SKM-1 (cell line): Measurements from ENCODE around the gene BLVRA.
"Not testable (repeated sequence)": the region's sequence is repeated elsewhere in the genome, so short reads cannot be mapped to it uniquely, and the experiment has no call there.

ENCODE experiments used
- DNase-seq: peaks from one replicate; lab custom pipeline; 2025; ENCODE audit not compliant: unreplicated experiment; lab: John Stamatoyannopoulos, UW

BLVRA gene

DNA sequence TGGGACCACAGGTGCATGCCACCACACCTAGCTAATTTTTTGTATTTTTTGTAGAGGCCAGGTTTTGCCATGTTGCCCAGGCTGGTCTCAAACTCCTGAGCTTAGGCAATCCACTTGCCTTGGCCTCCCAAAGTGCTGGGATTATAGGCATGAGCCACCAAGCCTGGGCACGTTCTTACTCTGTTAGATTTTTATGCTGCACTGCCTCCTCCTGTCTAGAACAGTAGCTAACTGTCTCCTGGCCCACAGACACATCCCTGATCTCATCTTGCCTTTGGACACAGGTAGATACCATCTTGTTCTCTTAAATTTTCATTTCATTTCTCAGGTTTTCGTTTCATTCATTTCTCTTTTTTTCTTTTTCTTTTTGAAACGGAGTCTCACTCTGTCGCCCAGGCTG, 41.1 kb downstream of the BLVRA start:
- no peak for DNase-seq

DNA sequence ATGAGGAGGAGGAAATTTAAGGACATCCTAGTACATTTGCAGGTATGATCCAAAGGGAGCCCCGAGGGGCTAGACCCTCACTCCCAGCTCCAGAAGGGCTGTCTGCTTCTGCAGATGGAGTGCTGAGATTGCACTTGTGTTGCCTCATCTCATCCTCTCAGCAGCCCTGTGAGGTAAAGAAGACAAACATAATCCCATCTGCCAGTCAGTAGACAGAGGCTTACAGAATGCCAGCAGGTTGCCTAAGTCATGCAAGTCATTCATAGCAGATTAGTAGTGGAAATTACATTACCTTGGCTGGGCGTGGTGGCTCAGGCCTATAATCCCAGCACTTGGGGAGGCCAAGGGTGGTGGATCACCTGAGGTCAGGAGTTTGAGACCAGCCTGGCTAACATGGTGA, 45.4 kb downstream of the BLVRA start:
- no peak for DNase-seq

DNA sequence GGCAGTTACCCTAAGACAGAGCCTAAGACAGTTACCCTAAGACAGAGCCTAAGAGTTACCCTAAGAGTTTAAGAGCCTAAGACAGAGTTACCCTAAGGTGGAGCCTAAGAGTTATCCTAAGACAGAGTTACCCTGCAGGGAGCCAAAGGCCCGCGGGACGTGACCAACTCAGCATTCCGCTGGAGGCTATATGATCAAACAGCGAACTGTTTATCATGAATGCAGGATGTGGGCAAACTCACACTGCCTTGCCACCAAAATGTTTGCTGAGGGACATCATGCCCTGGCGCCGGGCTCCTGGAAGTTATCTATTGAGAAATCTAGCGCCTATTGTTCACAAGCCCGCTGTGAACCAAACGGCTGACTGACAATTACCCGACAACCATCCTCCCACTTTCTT, 49.9 kb downstream of the BLVRA start:
- no peak for DNase-seq

DNA sequence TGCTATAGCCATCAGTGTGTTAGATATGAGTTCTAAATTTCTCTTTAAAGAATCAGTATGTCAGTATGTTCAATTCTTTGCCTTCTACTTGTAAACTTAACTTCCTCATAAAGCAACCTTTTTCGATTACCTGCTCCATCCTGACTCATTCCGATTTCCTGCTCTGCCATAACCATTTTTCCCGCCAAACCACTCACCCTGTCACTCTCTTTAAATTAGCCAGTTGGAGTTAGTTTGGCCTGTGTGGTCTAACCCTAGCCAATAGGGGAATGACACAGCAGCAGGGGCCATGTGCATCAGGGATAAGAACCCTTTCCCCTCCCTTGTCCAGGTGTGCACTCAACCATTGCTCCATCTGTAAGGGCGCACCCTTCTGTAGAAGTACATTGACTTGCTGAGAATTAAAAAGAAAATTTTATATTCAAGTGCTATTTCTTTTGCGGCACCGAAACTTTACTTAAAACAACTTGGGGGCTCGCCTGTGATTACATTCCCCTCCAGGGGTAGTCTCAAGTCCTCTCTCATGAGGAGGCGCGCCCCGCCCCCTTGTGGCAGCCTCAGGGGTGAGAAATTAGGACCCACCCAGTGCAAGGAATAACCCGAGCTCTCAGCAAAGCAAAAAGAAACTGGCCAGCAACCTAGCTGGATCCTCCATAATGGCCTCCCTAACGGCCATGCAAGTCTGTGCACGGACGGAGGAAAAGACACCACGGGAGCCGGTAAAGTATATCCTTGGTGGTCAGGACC, 51.9 kb downstream of the BLVRA start:
- not testable (repeated sequence) for DNase-seq

DNA sequence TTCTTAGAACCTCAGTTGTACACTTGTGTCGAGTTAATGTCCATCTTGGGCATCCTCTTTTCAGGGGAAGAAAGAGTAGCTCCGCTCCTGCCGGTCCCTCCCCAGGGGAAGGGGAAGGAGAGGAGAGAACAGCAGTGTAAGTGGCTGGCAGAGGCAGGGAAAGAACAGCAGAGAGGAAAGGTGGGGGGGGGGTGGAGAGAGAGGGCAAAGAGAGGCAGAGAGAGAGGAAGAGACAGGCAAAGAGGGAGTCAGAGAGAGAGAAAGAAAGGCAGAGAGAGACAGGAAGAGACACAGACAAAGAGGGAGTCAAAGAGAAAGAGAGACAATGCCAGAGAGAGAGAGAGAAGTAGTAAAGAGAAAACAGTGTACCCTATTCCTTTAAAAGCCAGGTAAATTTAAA, 56.9 kb downstream of the BLVRA start:
- no peak for DNase-seq

DNA sequence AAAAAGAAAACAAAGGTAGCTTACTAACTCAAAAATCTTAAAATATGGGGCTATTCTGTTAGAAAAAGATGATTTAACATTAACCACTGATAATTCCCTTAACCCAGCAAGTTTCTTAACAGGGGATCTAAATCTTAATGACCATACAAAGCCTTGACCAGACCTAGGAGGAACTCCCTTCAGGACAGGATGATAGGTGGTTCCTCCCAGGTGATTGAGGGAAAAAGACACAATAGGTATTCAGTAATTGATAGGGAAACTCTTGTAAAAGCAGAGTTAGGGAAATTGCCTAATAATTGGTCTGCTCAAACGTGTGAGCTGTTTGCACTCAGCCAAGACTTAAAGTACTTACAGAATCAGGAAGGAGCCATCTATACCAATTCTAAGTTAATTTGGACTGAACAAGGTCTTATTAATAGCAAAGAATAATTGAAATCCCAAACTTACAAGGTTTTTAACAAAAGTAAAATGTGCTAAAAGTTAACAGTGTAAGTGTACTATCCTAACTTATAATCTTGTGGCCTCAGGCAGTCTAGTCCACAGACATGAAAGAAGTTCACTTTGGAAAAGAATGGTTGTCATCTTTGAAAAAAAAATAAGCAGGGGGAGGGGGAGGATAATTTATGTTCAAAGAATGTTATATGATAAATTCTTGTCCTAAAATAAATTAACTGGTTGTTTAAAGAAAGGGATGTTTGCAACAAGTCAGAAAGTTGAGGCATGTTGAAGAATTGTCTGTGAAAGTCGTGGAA, 57.7 kb downstream of the BLVRA start:
- DNase-seq: not testable (repeated sequence)

DNA sequence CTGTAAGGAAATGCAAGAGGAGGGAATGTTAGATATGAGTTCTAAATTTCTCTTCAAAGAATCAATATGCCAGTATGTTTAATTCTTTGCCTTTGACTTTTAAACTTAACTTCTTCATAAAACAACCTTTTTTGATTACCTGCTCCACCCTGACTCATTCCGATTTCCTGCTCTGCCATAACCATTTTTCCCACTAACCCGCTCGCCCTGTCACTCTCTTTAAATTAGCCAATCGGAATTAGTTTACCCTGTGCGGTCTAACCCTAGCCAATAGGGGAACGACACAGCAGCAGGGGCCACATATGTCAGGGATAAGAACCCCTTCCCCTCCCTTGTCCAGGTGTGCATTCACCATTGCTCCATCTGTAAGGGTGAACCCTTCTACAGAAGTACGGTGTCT, 64.9 kb downstream of the BLVRA start:
- DNase-seq: not testable (repeated sequence)

DNA sequence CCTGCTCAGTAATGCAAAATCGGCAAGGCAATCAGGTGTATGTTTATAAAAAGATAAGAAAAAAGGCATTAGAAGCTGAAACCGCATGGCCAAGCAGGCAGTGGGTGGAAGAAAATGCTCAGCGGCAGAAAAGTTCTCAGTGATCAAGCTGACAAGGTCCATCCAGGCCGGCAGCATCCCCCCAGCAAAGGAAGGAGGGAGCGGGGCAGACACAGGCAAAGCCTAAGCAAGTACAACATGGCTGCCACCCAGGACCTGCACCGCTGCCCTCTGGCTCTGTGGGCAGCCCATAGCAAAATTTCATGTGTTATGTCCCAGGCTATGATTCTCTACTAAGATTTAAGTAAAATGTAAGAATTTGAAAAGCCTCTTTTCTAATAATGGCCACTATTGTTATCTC, 65.5 kb downstream of the BLVRA start:
- DNase-seq: no peak

DNA sequence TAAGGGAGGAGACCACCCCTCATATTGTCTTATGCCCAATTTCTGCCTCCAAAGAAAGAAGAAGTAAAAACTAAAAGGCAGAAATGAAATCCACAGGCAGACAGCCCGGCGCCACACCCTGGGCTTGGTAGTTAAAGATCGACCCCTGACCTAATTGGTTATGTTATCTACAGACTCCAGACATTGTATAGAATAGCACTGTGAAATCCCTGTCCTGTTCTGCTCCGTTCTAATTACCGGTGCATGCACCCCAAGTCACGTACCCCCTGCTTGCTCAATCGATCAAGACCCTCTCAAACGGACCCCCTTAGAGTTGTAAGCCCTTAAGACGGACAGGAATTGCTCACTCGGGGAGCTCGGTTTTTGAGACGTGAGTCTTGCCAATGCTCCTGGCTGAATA, 66.0 kb downstream of the BLVRA start:
- not testable (repeated sequence) for DNase-seq

DNA sequence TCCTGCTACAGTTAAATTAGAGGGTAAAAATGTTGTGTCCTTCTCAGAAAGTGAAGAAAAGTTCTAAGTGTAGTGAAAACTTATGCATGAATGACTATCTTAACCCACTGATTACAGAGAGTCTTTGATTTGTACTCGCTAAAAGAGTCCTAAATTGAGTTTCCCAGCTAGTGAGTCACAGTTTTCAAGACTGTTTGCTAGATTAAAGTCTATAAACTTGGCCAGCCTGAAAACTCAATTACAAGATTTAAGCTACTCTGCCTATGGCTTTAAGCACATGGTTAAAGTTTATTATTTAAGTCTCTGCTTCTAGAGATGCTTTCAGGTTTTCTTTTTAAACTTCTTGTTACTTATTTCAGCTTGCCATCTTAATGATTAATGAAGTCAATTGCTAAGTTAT, 66.5 kb downstream of the BLVRA start:
- DNase-seq: no peak

DNA sequence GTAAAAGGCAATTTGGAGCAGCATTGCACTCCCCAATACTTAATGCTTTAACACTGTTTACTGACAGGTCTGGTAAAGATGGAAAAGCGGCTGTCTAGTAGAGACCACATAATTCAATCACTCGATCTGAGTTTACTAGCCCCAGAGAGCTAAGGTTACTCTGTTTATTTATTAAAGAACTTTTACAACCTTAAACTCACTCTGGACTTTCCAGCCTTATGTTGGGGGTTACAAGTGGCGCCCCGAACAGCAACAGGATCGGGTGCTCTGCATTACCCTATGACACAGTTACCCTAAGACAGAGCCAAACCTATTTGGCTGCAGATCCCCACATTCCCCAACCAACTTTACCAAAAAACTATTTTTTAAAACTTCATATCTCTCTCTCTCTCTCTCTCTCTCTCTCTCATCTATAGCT, 66.9 kb downstream of the BLVRA start:
- no peak for DNase-seq

DNA sequence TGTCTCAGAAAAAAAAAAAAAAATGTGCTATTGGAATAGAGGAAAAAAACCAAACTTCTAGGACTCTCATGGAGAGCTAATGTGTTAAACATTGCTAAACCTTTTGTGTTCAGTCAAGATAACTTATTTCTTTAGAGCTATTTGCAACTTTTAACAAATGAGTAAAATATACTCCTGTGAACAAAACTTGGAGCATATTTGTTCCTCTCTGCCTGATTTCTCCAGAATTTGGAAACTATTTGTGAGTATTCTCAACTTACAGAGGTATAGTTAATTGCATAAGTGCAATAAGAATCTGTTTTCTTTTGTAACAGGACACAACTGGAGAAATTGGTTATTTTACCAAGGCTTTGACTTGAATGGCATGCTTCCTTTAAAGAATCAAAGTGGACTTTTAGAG, 72.4 kb downstream of the BLVRA start:
- not testable (repeated sequence) for DNase-seq

DNA sequence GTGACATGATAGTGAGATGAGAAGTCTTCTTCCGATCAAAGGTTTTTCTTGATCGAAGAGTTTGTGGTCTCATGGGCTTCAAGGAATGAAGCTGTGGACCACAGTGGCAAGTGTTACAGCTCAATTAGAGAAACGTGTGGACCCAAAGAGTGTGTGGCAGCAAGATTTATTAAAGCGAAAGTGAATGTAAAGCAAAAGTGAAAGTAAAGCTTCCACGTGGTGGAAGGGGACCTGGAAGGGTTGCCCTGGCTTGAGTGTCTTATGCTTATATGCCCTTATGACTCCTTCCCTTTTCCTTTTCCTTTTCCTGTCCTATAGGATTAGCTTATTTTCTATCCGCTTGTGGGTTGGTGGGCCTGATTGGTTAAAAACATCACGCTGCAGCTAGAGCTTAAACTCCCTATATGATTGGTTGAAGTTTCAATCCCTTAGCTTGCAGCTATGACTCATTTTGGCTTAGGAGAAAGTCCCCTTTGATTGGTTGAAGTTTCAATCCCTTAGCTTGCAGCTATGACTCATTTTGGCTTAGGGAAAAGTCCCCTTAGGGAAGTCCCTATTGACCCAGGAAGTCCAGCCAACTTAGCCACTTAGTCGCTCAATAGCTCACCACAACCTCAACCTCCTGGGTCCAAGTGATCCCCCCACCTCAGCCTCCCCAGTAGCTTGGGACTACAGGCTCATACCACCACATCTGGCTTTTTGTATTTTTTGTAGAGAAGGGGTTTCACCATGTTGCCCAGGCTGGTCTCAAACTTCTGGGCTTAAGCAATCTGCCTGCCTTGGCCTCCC, 76.2 kb downstream of the BLVRA start:
- no peak for DNase-seq

DNA sequence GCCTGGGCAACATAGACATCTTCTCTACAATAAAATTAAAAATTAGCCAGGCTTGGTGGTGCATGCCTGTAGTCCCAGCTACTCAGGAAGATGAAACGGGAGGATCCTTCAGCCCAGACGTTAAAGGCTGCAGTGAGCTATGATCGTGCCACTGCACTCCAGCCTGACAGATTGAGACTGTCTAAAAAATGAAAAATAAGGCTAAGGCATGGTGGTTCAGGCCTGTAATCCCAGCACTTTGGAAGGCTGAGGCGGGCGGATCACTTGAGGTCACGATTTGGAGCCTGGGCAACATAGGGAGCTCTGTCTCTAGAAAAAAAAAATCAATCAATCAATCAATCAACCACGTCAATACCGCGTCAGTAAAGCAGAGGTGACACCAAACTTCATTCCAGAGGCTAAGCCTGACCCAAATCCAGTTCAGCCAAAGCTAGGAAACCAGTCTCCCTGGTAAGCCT, 79.8 kb downstream of the BLVRA start:
- no peak for DNase-seq

DNA sequence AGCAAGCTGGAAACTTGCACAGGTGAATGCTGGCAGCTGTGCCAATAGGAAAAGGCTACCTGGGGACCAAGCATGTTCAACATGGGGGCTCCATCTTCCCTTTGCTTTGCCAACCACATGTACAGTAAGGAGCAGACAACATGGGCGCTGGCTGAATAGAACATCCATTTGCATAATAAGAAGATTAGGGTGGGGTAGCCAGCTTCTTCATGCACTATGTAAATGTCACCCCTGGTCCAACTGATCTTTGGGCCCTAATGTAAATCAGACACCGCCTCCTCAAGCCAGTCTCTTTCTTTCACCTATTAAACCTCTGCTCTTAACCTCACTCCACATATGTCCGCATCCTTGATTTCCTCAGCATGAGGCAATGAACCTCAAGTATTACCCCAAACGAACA, 84.8 kb downstream of the BLVRA start:
- DNase-seq: no peak

DNA sequence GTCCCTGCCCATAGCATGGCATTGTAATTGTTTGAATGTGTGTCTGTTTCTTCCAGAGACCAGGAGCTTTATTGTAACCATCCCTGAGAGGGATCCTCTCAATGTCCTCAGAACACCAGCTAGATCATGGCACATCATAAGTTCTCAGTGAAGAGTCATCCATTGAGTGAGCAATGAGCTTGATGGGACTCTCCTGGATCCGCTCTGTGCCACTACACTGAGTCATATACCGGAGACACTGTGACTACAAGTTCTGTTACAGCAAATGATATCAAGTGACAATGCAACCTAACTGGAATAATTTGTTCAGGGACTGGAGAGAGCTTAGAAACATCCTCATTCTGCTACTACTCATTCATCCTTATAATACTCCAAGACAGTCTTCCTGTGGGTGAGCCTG, 85.8 kb downstream of the BLVRA start:
- no peak for DNase-seq

DNA sequence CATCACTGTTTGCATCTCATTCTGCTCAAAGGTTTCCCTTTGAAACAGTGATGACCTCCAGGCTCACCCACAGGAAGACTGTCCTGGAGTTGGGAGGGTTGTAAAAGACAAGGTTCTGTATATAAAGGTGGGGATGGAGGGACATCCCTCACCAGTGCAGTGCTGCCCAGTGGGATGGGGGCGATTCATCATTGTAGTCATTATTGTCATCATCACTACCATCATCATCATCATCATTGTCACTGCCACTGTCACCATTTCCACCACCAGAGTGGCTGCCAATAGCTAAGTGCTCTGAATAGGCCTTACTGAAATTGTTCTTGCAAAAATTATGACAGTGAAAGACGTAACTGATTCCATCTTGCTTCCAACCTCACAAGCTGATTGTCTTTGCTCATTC, 86.2 kb downstream of the BLVRA start:
- DNase-seq: no peak

DNA sequence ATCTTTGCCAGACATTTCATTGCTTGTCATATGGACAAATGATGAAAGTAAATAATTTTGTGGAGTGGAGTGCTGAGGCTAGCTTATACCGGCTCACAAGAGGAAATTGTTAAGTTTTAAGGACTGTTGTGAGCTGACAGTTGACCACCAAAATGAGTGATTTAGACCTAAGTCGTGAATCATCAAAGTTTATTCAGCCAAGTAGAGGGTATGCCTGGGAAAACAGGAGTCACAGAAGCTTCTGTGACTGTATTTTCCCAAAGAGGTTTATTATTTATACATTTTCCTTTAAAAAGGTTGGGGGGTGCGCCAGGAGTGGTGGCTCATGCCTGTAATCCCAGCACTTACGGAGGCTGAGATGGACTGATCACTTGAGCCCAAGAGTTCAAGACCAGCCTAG, 89.0 kb downstream of the BLVRA start:
- DNase-seq: no peak

DNA sequence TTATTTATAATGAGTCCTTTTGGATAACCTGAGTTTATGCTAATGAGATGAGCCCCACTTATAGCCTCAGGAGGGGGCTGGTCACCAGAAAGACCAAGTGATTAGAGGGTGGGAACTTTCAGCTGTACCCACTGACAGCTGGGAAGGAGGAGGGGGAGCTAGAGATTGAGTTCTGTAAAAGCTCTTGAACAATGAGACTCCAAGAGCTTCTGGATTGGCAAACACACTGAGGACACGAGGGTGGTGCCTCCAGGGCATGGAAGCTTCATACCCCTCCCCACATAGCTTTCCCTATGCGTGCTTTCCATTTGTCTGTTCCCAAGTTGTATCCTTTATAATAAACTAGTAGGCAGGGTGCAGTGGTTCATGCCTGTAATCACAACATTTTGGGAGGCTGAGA, 90.6 kb downstream of the BLVRA start:
- DNase-seq: no peak

DNA sequence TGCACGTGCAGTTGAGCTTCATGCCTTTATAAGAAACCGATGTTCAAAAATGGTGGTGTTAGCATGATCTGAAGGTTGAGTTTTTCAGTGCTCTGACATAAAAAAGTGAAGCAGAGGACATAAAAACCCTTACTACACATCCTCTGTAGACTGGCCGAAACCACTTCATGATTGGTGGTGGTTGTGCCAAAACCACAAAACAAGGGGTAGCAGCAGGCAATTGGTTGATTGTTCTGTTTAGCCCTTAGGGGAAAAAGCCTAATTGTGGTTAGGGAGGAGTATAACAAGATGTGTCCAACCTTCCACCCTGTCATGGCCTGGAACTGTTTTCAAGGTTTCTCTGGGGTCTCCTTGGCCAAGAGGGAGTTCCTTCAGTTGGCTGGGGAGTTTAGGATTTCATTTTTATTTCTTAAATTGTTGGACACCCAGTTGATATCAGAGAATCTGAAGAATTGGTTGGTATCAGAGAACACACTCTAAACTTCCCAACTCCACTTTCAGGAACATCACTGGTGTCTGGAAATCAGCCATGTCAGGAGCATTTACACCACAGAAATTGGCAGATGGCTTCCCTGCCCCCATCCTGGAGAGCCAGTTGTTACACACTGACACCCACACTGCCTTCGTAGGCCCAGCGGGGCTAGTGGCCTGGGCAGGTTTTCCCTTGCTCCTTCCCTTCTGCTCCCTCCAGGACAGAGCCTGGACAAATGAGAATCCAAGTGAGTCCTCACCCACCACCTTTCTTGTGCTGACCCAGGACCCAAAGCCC, 92.1 kb downstream of the BLVRA start:
- DNase-seq: no peak

DNA sequence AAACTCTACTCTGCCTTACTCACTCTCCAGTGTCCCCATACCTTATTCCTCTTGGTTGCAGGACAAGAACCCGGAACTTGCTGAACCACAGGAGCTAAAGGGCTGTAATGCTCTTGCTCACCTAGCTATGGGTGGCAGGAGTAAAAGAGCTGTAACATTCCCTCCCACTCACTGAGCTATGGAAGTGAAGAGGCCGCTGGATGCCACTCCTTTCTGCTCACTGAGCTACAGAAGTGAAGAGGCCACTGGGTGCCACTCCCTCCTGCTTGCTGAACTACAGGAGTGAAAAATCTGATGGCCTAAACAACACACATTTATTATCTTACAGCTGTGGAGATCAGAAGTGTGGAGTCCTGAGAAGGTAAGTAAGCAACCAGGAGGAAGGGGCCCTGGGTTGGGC, 93.3 kb downstream of the BLVRA start:
- DNase-seq: no peak
